C4-2B (cell line): ENCODE measurements around the gene RAB1A.
A peak's percentile ranks its signal among the peaks of the same experiment; 100 is the strongest.

ENCODE experiments used
- H3K27ac ChIP-seq: fragments of 450-650 bp; 2 replicates; pipeline ENCODE4 v1.5.1; 2017
- CTCF ChIP-seq: fragments of 450-650 bp; conservative IDR thresholded peaks from 2 replicates; pipeline ENCODE4 v1.5.1; 2017; ENCODE audit warnings: mild to moderate bottlenecking
- ZFX ChIP-seq: fragments of 450-650 bp; IDR thresholded peaks from 2 replicates; pipeline ENCODE4 v1.6.1; 2017

Gene RAB1A

GRCh38 chr2:65073879-65074565 lies 55.9 kb downstream of the RAB1A start:
- TF ChIP-seq CTCF, result no peak
- no peak for TF ChIP-seq ZFX
- H3K27ac ChIP-seq, result no peak overlapping the region

- no peak overlapping the region for H3K27ac ChIP-seq
These were observed 57.5 kb downstream of the RAB1A start for GRCh38 chr2:65072181-65072970.

GRCh38 chr2:65071499-65072180 lies 58.3 kb downstream of the RAB1A start:
- no peak for TF ChIP-seq ZFX
- TF ChIP-seq CTCF, result peak; percentile 32
- H3K27ac ChIP-seq, result no peak overlapping the region

More at GRCh38 chr2:65072181-65072970, 57.5 kb downstream of the RAB1A start:
- TF ChIP-seq ZFX (no peak), CTCF (no peak)

- no peak overlapping the region for H3K27ac ChIP-seq
- TF ChIP-seq CTCF, result no peak
- TF ChIP-seq ZFX, result no peak
These were observed 59.0 kb downstream of the RAB1A start for GRCh38 chr2:65070856-65071255.

GRCh38 chr2:65070172-65070830 lies 59.6 kb downstream of the RAB1A start:
- H3K27ac ChIP-seq, result no peak overlapping the region
- TF ChIP-seq ZFX, result no peak
- TF ChIP-seq CTCF, result no peak

- H3K27ac ChIP-seq, result no peak overlapping the region
These were observed 60.5 kb downstream of the RAB1A start for GRCh38 chr2:65069439-65069824.

More at GRCh38 chr2:65069439-65069824, 60.5 kb downstream of the RAB1A start:
- TF ChIP-seq ZFX, result no peak
- TF ChIP-seq CTCF, result no peak
